Ovary (tissue), 3 donors: ENCODE data around the gene ZP1.

Source experiments
- POLR2A ChIP-seq: fragments of 450-650 bp; IDR thresholded peaks from one replicate; pipeline ENCODE4 v1.6.1; 2017; ENCODE audit warnings: antibody characterized with exemption, mild to moderate bottlenecking, moderate library complexity
- TF ChIP-seq, protein P1 (sequence below), 3 donors: fragments of 450-650 bp in 2 of 3; fragments of 200-600 bp in 1 of 3; IDR thresholded peaks; one replicate each; pipeline versions ENCODE4 v1.5.1 to v1.8.0; 2016 to 2022; ENCODE audit warnings: antibody characterized with exemption in 3 of 3, mild to moderate bottlenecking in 1 of 3
- donor health status: DM: no; HTN: no; CAD: no.

- TF ChIP-seq, protein P1, sequence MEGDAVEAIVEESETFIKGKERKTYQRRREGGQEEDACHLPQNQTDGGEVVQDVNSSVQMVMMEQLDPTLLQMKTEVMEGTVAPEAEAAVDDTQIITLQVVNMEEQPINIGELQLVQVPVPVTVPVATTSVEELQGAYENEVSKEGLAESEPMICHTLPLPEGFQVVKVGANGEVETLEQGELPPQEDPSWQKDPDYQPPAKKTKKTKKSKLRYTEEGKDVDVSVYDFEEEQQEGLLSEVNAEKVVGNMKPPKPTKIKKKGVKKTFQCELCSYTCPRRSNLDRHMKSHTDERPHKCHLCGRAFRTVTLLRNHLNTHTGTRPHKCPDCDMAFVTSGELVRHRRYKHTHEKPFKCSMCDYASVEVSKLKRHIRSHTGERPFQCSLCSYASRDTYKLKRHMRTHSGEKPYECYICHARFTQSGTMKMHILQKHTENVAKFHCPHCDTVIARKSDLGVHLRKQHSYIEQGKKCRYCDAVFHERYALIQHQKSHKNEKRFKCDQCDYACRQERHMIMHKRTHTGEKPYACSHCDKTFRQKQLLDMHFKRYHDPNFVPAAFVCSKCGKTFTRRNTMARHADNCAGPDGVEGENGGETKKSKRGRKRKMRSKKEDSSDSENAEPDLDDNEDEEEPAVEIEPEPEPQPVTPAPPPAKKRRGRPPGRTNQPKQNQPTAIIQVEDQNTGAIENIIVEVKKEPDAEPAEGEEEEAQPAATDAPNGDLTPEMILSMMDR (IDR thresholded peaks at IDR 0.05) = no peak
- TF ChIP-seq POLR2A = no peak
Measured at GRCh38 chr11:60852117-60852981, 15.0 kb upstream of the ZP1 start.
